ENCODE measurements around the gene NXN.
"Not testable (repeated sequence)": the region's sequence is repeated elsewhere in the genome, so short reads cannot be mapped to it uniquely, and the experiment has no call there.

Gene NXN

DNA sequence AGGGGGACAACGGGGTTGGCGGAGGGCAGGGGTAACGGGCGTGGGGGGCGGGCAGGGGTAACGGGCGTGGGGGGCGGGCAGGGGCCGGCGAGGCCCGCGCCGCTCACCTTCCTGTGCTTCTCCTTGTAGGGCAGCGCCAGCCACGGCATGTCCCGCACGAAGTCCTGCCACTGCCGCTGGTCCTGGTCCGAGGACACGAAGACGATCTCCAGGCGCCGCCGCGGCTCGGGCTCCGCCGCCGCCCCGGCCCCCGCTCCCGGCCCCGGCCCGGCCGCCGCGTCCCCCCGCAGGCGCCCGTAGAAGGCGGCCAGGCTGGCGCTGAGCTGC lies 401 bp downstream of the NXN start:
- DNase-seq (ENCODE audit: low spot score) = no peak

GRCh38 chr17:978103-979093 lies 1.2 kb downstream of the NXN start:
- no peak for DNase-seq (ENCODE audit: low spot score)

DNA sequence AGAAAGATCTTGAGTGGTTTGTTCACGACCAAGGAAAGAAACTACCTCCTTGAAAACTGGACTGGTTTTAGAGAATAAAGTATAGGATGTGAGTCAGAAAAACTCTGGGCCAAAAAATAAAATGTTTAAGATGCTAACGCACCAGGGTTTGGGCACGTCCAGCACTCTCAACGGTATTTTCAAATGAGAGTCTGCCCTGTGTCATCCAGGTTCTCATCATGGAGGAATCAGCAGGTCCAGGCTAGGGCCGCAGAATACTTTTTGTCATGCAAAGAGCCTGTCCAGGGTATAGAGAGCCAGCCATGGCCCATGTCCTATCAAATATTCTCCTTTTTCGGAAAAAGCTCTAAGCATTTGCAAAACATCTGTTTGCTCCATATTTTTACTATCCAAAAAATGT lies 2.4 kb downstream of the NXN start:
- no peak for DNase-seq (ENCODE audit: low spot score)

DNA sequence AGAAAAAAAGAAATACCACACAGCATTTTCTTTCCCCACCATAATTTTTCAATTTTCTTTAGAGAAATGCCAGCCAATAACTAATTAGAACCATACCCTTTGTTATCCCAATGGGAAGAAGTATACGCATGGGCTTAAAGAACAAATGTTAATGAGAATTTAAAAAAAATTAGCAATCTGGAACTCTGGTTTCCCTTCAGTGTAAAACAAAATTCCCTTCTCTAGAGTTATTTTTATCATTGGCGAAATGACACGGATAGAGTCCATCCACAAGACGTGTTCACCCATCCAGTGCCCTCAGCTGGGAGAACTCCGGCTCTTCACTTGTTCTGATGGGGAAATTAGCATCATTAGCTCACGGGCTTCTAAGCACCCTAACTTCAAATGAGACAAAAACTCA lies 3.3 kb downstream of the NXN start:
- no peak for DNase-seq (ENCODE audit: low spot score)

- no peak for DNase-seq (ENCODE audit: low spot score)
Observed at GRCh38 chr17:975371-975915, 4.1 kb downstream of the NXN start.

DNA sequence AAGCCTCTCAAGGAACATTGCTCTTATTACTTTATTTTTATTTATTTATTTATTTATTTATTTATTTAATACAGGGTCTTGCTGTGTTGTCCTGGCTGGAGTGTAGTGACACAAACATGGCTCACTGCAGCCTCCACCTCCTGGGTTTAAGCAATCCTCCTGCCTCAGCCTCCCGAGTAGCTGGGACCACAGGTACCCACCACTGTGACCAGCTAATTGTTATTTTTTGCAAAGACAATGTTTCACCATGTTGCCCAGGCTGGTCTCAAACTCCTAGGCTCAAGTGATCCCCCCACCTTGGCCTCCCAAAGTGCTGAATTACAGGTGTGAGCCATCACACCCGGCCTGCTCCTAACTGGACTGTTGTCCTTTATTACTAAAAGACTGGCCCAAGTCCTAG lies 4.8 kb downstream of the NXN start:
- DNase-seq (ENCODE audit: low spot score) = not testable (repeated sequence)

DNA sequence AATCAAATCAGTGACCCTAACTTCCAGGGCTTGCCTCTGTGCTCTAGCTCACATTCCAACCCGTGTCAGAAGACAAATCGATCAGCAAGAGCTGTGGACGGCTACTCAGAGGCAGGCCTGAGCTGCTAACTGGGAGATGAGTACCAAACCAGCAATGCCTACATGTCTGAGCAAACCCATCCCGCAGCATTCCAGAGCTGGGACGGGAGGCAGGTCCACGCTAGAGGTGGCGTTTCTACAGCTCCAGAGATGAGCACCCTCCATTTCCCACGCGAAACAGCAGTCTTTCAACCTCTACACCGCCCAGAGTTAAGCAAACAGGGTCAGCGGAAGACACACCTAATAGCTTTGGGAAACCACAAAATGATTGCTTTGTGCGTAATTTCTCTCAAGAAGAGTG lies 6.5 kb downstream of the NXN start:
- no peak for DNase-seq (ENCODE audit: low spot score)

DNA sequence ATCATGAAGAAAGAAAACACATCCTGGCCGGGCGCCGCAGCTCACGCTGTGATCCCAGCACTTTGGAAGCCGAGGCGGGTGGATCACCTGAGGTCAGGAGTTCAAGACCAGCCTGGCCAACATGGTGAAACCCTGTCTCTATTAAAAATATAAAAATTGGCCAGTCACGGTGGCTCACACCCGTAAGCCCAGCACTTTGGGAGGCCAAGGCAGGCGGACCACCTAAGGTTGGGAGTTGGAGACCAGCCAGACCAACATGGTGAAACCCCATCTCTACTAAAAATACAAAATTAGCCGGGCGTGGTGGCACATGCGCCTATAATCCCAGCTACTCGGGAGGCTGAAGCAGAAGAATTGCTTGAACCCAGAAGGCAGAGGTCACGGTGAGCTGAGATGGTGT lies 7.7 kb downstream of the NXN start:
- DNase-seq (ENCODE audit: low spot score) = not testable (repeated sequence)

- no peak for DNase-seq (ENCODE audit: low spot score)
Observed at GRCh38 chr17:970364-970763, 9.2 kb downstream of the NXN start.

GRCh38 chr17:969811-970355 lies 9.7 kb downstream of the NXN start:
- DNase-seq (ENCODE audit: low spot score) = no peak

- no peak for DNase-seq (ENCODE audit: low spot score)
Observed at GRCh38 chr17:968812-969730, 10.5 kb downstream of the NXN start.

- DNase-seq (ENCODE audit: low spot score) = no peak
Observed at GRCh38 chr17:967122-967521, 12.5 kb downstream of the NXN start.

DNA sequence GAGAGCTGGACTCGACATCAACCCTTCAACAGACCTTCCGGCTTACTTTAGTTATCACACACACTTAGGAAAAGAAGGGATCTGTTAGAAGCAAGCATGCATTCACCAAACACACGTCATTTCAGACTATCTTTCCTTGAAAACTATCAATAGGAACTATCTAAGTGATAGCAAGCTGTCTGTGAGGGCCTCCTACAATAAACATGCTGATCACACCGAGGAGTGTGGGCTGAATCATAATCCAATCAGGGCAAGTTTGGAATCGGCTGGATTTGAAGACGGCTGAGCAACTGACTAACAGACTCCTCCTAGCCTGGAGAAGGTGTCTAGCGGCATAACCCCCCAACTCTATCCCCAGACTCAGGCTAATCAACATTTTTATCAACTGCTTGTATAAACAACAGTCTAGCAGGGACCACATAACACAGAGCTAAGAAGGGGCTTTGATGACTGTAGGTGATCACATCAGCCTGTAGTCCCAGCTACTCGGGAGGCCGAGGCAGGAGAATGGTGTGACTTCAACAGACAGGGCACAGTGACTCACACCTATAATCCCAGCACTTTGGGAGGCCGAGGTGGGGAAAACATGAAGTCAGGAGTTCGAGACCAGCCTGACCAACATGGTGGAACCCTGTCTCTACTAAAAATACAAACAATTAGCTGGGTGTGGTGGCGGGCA lies 14.1 kb downstream of the NXN start:
- DNase-seq (ENCODE audit: low spot score) = no peak

DNA sequence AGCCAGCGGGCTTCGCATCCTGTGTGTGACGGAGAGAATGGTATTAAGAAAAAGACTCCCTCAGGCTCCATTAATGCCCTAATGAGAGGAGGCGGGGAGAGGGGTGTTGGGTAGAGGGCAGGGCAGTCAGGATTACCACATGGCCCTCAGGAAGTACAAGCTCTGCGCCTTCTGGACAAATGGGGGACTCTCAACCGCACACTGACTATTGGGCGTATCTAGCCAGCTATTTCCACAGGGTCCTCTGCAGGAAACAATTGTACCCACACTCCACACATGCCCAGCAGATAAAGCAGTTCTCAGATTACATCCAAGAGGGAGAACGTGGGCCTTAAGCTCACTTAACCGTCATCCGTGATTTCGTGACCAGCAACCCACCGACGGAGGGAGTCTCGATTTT lies 14.7 kb downstream of the NXN start:
- DNase-seq (ENCODE audit: low spot score) = no peak

GRCh38 chr17:962670-963069 lies 16.9 kb downstream of the NXN start:
- no peak for DNase-seq (ENCODE audit: low spot score)

- DNase-seq (ENCODE audit: low spot score) = no peak
Observed at GRCh38 chr17:962166-962565, 17.4 kb downstream of the NXN start.

DNA sequence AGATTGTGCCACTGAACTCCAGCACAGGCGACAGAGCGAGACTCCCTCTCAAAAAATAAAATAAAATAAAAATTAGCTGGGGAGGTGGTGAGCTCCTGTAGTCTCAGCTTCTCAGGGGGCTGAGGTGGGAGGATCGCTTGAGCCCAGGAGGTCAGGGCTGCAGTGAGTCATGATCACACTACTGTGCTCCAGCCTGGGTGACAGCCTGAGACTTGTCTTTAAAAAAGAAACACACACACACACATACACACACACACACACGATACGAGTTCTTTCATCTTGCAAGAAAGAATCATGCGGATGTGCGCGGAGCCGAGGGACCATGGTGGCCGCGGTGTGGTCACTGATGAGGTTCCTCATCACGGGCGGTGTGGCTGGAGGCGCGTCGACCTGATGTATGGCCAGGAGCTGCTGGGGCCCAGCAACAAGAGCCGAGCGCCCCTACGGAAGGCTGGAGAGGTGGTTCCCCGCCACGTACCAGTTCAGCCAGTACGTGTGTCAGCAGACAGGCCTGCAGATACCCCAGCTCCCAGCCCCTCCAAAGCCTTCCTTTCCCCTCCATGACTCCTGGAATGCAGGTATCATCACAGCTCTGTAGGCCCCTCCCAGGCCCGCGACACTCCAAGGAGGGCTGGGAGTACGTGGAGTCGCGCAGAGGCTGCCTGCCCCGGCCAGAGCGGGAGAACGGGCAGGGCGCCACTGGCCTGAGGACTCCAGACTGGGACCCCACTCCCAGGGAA lies 20.7 kb downstream of the NXN start:
- no peak for DNase-seq (ENCODE audit: low spot score)

GRCh38 chr17:957856-958421 lies 21.6 kb downstream of the NXN start:
- no peak for DNase-seq (ENCODE audit: low spot score)

DNA sequence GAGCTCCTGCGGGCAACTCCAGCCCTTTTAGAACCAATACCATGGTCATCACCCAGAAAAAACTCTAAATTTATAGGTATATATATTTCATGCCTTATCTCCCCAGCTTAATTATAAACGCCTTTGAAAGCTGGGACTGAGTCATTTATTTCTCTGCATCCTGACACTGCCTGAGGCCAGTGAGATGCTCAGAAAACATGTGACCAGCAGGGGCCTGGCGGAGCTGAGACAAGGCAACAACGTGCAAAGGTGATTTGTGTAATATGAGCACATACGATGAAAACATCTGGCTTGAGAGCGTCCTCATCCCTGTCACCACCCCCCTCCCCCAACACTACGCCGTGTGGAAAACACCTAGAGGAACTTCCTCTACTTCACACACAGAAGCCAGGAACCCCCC lies 22.7 kb downstream of the NXN start:
- DNase-seq (ENCODE audit: low spot score) = no peak

DNA sequence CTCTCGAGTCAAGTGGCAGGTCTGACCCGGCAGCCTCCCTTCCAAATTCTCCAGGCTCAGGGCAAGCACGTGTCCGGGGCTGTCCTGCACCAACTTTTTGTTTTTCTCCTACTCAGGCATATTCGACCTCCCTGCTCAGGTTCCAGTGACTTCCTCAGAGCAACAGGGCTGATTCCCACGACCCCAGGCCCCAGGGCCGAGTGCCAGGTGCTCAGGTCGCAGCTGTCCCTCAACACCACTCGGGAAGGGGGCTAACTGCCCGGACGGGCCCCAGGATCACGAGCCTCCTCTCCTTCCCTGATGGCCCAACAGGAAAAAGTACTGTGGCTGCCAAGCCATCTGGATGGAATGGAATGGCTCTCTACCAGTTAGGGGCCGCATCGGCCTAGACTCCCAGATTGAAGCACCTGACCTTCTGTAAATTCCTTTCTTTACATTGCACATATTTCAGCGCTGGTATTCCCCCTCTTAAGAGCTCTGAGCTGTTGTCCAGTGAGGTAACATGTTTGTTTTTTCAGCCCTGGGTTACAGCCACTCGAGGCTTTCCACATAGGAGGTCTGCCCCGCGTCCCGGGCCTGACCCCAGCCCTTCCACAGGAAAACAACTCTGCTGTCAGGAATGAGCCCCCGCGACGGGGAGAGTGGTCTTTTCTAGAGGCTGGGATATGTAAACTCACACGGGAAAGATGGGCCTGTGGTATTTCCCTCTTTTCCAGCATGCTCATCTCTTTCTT lies 25.0 kb downstream of the NXN start:
- DNase-seq (ENCODE audit: low spot score) = no peak
